Common myeloid progenitor, CD34-positive (primary cell): ENCODE data around the gene HSP90AA1.
"Not testable (repeated sequence)": the region's sequence is repeated elsewhere in the genome, so short reads cannot be mapped to it uniquely, and the experiment has no call there.

Experiments
- CTCF ChIA-PET: fragments of 350-600 bp; sonication (Branson Sonifier 250); formaldehyde crosslinking; loops from one replicate; lab custom pipeline; 2021; ENCODE audit warnings: antibody characterized with exemption; lab: Charles Lee
- POLR2A ChIA-PET: fragments of 350-600 bp; sonication (Branson Sonifier 250); formaldehyde crosslinking; loops from one replicate; lab custom pipeline; 2021; ENCODE audit warnings: antibody characterized with exemption; lab: Charles Lee
- DNase-seq, 3 donors: peaks; one replicate each; pipeline versions ENCODE4 v3.0.0 to v3.0.0-alpha.2; 2013
- H3K27ac ChIP-seq, 2 experiments: 1 replicate in 1 of 2; 2 replicates in 1 of 2; pipeline ENCODE4 v1.7.0; 2013; ENCODE audit warnings: inconsistent platforms in 2 of 2, low read length in 2 of 2, mild to moderate bottlenecking in 2 of 2, low read depth in 1 of 2, moderate library complexity in 1 of 2; ENCODE audit not compliant: severe bottlenecking in 2 of 2, insufficient read depth in 1 of 2, poor library complexity in 1 of 2
- H3K27me3 ChIP-seq, 5 experiments: replicated peaks in 2 of 5; 1 replicate in 3 of 5; 2 replicates in 2 of 5; pipeline versions ENCODE4 v1.6.1 to v1.7.0; 2013; ENCODE audit warnings: low read length in 4 of 5, mild to moderate bottlenecking in 2 of 5, moderate library complexity in 2 of 5, inconsistent platforms in 1 of 5; ENCODE audit not compliant: insufficient read depth in 5 of 5, control insufficient read depth in 4 of 5
- H3K36me3 ChIP-seq, 4 experiments: 1 replicate in 2 of 4; 2 replicates in 2 of 4; pipeline versions ENCODE4 v1.6.1 to v1.7.0; 2013; ENCODE audit warnings: low read length in 3 of 4, control low read depth in 1 of 4, mild to moderate bottlenecking in 1 of 4; ENCODE audit not compliant: control insufficient read depth in 4 of 4, insufficient read depth in 4 of 4
- H3K4me1 ChIP-seq, 4 experiments: 1 replicate in 3 of 4; 2 replicates in 1 of 4; pipeline versions ENCODE4 v1.6.1 to v1.7.1; 2013; ENCODE audit warnings: low read length in 3 of 4, mild to moderate bottlenecking in 3 of 4, control low read depth in 1 of 4, inconsistent platforms in 1 of 4, moderate library complexity in 1 of 4; ENCODE audit not compliant: control insufficient read depth in 4 of 4, insufficient read depth in 4 of 4; ENCODE audit errors: control extremely low read depth in 1 of 4
- H3K4me3 ChIP-seq, 7 experiments: 1 replicate in 4 of 7; 2 replicates in 3 of 7; pipeline versions ENCODE4 v1.5.1 to v1.7.0; 2013; ENCODE audit warnings: mild to moderate bottlenecking in 7 of 7, low read length in 6 of 7, moderate library complexity in 6 of 7, inconsistent platforms in 2 of 7, low read depth in 2 of 7, control low read depth in 1 of 7; ENCODE audit not compliant: insufficient read depth in 4 of 7, control insufficient read depth in 1 of 7; ENCODE audit errors: extremely low read depth in 1 of 7
- H3K9me3 ChIP-seq, 5 experiments: 1 replicate in 4 of 5; 2 replicates in 1 of 5; pipeline versions ENCODE4 v1.6.1 to v1.7.1; 2013; ENCODE audit warnings: low read length in 4 of 5, mild to moderate bottlenecking in 2 of 5, inconsistent platforms in 1 of 5, low read depth in 1 of 5, moderate library complexity in 1 of 5; ENCODE audit not compliant: control insufficient read depth in 4 of 5, insufficient read depth in 2 of 5; ENCODE audit errors: control extremely low read depth in 1 of 5
- WGBS: methylation state at CpG from one replicate; pipeline ENCODE4 v1.1.5; 2013; ENCODE audit not compliant: insufficient coverage; 5-methylcytosine and 5-hydroxymethylcytosine counted together

Gene HSP90AA1

DNA sequence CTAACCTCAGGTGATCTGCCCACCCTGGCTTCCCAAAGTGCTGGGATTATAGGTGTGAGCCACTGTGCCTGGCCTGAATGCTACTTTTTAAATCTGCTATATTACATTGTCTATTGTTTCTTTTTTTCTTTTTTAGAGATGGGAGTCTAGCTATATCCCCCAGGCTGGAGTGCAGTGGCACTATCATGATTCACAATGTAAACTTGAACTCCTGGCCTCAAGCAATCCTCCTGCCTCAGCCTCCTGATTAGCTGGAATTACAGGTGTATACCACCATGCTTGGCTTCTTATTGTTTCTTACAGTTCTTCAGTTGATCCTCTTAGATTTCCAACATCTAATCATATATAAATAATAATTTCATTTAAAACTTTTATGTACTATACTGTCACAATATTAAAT lies 37.6 kb upstream of the HSP90AA1 start:
- Histone ChIP-seq H3K9me3 (no peaks in the 10 kb centered on the region), H3K36me3 (no peaks in the 10 kb centered on the region), H3K4me3 (no peak overlapping the region), H3K4me1 (no peaks in the 10 kb centered on the region), H3K27me3 (no peaks in the 10 kb centered on the region), H3K27ac (no peak overlapping the region)
- CTCF ChIA-PET = interaction anchor here (0.6 kb wide), 1 partner anchor 119 kb away, joined by 3 read pairs; no protein-coding TSS in a partner anchor
- POLR2A ChIA-PET = no interaction called here
- DNase-seq = no peak

DNA sequence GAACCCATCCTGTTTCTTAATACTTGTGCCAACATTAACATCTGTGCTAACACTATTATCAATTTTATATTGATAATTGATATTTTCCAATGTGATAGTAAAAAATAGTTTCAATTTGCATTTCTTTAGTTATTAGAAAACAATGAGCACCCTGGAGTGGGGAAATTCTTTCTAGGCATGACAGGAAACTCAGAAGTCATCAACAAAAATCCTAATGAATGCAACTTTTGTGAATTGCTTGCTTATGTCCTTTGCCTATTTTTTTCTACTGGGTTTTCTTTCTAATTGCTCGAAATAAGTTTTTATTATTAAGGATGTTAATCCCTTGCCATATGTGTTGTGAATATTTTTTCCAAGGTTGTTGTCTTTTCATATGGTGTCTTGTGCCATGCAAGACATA lies 34.7 kb upstream of the HSP90AA1 start:
- ChIA-PET CTCF (no interaction called here), POLR2A (no interaction called here)
- no CpG with 5 or more reads among the region's 1 CpG for WGBS
- Histone ChIP-seq H3K4me1 (no peaks in the 10 kb centered on the region), H3K27me3 (no peaks in the 10 kb centered on the region), H3K27ac (no peak overlapping the region), H3K36me3 (peaks cover 0 to 5% (median 0%) of the 10 kb centered on the region in 4 experiments), H3K4me3 (no peak overlapping the region), H3K9me3 (peaks cover 0 to 12% (median 11%) of the 10 kb centered on the region in 5 experiments)
- no peak for DNase-seq

DNA sequence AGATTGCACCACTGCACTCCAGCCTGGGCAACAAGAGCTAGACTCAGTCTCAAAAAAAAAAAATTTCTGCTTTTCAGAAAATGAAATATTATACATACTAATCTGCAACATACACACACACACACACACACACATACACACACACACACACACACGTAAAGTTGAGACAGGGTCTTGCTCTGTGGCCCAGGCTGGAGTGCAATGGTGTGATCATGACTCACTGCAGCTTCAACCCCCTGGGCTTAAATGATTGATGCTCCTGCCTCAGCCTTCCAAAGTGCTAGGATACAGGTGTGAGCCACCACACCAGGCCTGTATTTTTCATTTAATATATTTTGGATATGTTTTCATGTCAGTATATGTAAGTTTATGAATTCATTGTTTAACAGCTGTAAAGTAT lies 34.0 kb upstream of the HSP90AA1 start:
- H3K27ac ChIP-seq = no peak overlapping the region
- peak in 1 of 3 donors; percentile 18 for DNase-seq
- no peaks in the 10 kb centered on the region for H3K27me3 ChIP-seq
- POLR2A ChIA-PET = no interaction called here
- CTCF ChIA-PET = no interaction called here
- no CpG with 5 or more reads among the region's 1 CpG for WGBS
- H3K4me1 ChIP-seq = no peaks in the 10 kb centered on the region
- H3K36me3 ChIP-seq = peaks cover 0 to 5% (median 0%) of the 10 kb centered on the region in 4 experiments
- H3K4me3 ChIP-seq = no peak overlapping the region
- H3K9me3 ChIP-seq = peaks cover 0 to 12% (median 11%) of the 10 kb centered on the region in 5 experiments

DNA sequence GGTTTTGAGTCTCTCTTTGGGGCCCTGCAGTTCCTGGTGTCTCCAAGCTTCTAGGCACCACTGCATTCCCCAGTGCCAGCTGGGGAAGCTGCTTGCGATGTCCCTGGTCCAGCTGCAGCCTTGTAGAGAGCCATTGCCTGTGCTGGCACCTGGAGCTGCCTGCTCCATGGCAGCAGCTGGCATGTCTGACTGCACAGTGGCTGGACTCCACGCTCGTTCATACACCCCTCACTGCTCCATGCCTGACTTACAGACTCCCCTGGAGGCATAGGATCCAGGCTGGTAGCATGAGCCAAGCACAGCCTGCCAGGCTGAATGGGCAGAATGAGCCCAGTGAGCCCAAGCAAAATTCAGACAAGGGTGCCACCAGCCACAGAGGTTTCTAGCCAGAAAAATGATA lies 31.0 kb upstream of the HSP90AA1 start:
- Histone ChIP-seq H3K27me3 (no peaks in the 10 kb centered on the region), H3K4me3 (no peak overlapping the region), H3K36me3 (peaks cover 0 to 5% (median 0%) of the 10 kb centered on the region in 4 experiments), H3K9me3 (peaks cover 0 to 12% (median 11%) of the 10 kb centered on the region in 5 experiments), H3K27ac (no peak overlapping the region), H3K4me1 (no peaks in the 10 kb centered on the region)
- 100% methylated on average over 3 of the region's 3 CpGs for WGBS
- DNase-seq = no peak
- ChIA-PET POLR2A (no interaction called here), CTCF (no interaction called here)

DNA sequence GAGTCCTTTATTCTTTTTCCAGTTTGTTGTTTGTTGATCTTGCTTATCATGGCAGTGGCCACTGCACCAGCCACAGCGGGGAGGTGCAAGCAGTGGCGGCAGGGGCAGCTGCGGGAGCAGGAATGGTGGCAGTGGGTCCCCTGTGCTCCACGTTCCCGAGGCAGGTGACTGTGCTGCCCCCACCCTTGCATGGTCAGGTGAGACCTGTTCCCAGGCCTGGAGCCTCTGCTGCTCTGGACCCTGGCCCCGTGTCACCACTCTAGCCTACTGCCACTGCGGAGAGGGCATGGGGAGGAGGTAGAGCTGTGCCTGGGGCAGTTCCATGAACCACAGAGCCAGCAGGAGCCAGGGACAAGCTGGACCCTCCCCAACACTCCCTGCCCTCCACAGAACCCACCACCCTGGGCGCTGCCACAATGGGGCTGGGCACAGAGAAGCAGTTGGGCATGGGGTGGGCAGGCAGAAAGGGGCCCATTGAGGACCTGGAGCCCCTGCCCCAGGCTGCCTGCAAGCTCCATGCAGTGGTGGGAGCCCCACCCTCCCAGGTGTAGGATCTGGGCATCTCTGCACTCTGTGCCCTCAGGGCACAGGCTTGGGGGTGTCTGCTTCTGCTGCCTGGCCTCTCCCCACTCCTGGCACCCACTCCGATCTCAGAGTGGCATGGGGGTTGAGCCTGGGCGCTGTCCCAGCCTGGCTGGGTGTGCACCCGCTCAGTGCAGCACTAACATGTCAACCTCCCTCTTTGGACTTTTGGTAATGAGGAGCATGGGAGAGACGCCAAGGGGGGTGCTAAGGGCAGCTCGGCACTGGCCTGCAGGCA lies 29.7 kb upstream of the HSP90AA1 start:
- H3K36me3 ChIP-seq = peaks cover 0 to 5% (median 0%) of the 10 kb centered on the region in 4 experiments
- peaks cover 0 to 12% (median 11%) of the 10 kb centered on the region in 5 experiments for H3K9me3 ChIP-seq
- H3K4me3 ChIP-seq = no peak overlapping the region
- no peak overlapping the region for H3K27ac ChIP-seq
- DNase-seq = no peak
- ChIA-PET POLR2A (no interaction called here), CTCF (interaction anchor here (0.9 kb wide), 1 partner anchor 27 kb away, joined by 3 read pairs; no protein-coding TSS in a partner anchor)
- H3K4me1 ChIP-seq = no peaks in the 10 kb centered on the region
- 96% methylated on average over 12 of the region's 13 CpGs for WGBS
- no peaks in the 10 kb centered on the region for H3K27me3 ChIP-seq

DNA sequence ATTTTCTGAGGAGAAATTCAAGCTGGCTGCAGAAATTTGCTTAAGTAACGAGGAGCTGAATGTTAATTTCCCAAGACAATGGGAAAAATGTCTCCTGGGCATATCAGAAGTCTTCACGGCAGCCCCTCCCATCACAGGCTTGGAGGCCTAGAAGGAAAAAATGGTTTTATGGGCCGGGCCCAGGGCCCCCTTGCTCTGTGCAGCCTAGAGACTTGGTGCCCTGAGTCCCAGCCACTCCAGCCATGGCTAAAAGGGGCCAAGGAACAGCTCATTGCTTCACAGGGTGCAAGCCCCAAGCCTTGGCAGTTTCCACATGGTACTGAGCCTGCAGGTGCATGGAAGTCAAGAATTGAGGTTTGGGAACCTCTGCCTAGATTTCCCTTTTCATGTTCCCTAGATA lies 24.3 kb upstream of the HSP90AA1 start:
- H3K9me3 ChIP-seq = peaks cover 0 to 4% (median 1%) of the 10 kb centered on the region in 5 experiments
- H3K4me1 ChIP-seq = no peaks in the 10 kb centered on the region
- H3K27me3 ChIP-seq = no peaks in the 10 kb centered on the region
- ChIA-PET CTCF (interaction anchor here (1.4 kb wide), 1 partner anchor 14 kb away, joined by 5 read pairs; no protein-coding TSS in a partner anchor), POLR2A (no interaction called here)
- no peak overlapping the region for H3K27ac ChIP-seq
- WGBS = 98% methylated on average over 3 of the region's 3 CpGs
- no peak for DNase-seq
- H3K4me3 ChIP-seq = no peak overlapping the region
- H3K36me3 ChIP-seq = no peaks in the 10 kb centered on the region

DNA sequence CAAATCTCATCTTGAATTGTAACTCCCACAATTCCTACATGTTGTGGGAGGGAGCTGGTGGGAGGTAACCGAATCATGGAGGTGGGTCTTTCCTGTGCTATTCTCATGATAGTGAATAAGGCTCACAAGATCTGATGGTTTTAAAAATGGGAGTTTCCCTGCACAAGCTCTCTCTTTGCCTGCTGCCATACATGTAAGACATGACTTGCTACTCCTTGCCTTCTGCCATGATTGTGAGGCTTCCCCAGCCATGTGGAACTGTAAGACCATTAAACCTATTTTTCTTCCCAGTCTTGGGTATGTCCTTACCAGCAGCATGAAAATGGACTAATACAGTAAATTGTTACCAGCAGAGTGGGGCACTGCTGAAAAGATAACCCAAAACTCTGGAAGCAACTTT lies 22.5 kb upstream of the HSP90AA1 start:
- H3K27me3 ChIP-seq = not testable (repeated sequence)
- 100% methylated on average over 1 of the region's 1 CpG for WGBS

More for the DNA sequence above, 22.5 kb upstream of the HSP90AA1 start:
- H3K4me3 ChIP-seq, H3K4me1 ChIP-seq, H3K9me3 ChIP-seq, H3K27ac ChIP-seq, POLR2A ChIA-PET, H3K36me3 ChIP-seq, DNase-seq, CTCF ChIA-PET: not testable (repeated sequence)
